ENCODE measurements around the gene STAB1.
A peak's percentile ranks its signal among the peaks of the same experiment; 100 is the strongest.

The STAB1 gene

DNA sequence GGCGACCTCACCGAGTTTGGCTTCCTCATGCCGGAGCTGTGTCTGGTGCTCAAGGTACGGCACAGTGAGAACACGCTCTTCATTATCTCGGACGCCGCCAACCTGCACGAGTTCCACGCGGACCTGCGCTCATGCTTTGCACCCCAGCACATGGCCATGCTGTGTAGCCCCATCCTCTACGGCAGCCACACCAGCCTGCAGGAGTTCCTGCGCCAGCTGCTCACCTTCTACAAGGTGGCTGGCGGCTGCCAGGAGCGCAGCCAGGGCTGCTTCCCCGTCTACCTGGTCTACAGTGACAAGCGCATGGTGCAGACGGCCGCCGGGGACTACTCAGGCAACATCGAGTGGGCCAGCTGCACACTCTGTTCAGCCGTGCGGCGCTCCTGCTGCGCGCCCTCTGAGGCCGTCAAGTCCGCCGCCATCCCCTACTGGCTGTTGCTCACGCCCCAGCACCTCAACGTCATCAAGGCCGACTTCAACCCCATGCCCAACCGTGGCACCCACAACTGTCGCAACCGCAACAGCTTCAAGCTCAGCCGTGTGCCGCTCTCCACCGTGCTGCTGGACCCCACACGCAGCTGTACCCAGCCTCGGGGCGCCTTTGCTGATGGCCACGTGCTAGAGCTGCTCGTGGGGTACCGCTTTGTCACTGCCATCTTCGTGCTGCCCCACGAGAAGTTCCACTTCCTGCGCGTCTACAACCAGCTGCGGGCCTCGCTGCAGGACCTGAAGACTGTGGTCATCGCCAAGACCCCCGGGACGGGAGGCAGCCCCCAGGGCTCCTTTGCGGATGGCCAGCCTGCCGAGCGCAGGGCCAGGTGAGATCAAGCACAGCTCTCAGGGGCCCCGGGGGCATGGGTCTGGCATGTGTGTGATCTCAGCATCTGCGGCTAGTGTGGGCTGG is 7.1 kb upstream of the STAB1 start:
- no peak for DNase-seq

DNA sequence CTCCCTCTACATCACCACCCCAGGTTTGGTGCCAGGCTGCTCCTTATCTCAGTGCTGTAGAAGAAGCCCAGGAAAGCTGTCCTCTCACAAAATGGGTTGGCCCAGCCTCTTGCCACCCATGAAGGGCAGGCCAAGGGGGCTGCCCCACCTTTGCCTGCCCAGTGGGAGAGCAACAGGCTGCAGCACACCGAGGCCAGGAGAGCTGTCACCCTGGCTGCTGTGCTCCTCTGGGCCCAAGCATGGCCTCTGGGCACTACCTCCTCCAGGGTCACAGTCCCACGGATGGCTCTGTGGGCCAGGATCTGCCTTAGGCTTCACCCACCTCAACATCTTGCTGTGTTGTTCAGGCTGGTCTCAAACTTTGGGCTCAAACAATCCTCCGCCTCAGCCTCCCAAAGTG is 6.4 kb upstream of the STAB1 start:
- DNase-seq = no peak

DNA sequence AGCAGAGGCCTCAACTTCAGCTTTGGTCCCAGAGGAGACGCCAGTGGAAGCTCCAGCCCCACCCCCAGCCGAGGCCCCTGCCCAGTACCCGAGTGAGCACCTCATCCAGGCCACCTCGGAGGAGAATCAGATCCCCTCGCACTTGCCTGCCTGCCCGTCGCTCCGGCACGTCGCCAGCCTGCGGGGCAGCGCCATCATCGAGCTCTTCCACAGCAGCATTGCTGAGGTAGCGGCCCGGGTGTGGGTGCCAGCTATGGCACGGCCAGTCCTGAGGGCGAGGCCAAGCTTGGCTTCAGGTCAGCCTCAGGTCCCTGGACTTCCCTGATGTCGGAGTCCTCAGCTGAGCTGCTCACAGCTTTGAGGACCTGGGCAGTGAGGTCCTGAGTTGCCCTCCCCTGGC is 5.7 kb upstream of the STAB1 start:
- no peak for DNase-seq

DNA sequence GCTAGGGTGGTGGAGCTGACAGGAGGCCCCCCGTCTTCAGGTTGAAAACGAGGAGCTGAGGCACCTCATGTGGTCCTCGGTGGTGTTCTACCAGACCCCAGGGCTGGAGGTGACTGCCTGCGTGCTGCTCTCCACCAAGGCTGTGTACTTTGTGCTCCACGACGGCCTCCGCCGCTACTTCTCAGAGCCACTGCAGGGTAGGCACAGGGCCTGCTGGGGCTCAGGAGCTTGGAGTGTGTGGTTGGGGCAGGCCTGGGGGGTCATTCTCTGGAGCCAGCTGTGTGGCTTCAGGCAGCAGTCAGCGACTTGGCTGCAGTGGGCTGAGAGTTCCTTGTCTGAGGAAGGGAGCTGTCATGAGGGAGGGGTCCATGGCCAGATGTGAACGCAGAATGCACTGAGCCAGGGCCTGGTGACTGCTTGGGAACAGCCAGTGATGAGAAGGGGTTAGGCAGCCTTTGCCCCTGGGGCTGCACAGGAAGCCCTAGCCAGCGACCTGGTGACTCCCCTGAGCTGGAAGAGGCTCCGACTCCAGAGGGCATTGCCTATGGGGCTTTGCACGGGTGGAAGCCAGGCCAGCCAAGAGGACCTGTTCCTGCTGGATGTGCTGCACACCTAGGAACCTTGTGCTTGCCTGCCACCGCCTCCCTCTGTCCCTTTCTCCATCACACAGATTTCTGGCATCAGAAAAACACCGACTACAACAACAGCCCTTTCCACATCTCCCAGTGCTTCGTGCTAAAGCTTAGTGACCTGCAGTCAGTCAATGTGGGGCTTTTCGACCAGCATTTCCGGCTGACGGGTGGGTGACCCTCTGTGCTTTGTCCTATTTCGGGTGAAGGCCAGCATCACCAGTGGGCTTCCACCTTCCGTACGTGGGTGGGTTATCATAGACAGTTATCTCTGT is 4.9 kb upstream of the STAB1 start:
- DNase-seq = no peak

DNA sequence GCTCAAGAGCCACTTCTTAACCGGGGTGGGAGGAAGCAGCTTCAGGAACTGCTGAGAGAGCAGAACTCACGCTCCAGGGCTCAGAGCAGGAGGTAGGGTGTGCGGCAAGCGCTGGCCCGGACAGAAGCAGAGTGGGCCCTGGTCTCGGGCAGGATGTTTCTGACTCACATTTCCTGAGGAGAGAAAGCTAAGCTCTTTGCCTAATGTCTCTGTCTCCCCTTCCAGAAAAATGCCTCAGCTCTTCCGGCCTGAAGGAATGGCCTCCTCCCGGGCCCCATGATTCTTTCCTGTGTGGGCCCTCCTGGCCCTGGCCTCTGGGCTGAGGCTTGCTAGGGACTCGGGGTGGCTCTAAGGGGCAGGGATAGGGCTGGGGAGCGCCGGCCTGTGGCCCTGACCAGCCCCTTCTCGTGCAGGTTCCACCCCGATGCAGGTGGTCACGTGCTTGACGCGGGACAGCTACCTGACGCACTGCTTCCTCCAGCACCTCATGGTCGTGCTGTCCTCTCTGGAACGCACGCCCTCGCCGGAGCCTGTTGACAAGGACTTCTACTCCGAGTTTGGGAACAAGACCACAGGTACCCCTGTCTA is 4.1 kb upstream of the STAB1 start:
- DNase-seq = no peak

DNA sequence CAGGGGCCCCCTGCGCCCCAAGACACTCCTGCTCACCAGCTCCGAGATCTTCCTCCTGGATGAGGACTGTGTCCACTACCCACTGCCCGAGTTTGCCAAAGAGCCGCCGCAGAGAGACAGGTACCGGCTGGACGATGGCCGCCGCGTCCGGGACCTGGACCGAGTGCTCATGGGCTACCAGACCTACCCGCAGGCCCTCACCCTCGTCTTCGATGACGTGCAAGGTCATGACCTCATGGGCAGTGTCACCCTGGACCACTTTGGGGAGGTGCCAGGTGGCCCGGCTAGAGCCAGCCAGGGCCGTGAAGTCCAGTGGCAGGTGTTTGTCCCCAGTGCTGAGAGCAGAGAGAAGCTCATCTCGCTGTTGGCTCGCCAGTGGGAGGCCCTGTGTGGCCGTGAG is 3.1 kb upstream of the STAB1 start:
- no peak for DNase-seq

DNA sequence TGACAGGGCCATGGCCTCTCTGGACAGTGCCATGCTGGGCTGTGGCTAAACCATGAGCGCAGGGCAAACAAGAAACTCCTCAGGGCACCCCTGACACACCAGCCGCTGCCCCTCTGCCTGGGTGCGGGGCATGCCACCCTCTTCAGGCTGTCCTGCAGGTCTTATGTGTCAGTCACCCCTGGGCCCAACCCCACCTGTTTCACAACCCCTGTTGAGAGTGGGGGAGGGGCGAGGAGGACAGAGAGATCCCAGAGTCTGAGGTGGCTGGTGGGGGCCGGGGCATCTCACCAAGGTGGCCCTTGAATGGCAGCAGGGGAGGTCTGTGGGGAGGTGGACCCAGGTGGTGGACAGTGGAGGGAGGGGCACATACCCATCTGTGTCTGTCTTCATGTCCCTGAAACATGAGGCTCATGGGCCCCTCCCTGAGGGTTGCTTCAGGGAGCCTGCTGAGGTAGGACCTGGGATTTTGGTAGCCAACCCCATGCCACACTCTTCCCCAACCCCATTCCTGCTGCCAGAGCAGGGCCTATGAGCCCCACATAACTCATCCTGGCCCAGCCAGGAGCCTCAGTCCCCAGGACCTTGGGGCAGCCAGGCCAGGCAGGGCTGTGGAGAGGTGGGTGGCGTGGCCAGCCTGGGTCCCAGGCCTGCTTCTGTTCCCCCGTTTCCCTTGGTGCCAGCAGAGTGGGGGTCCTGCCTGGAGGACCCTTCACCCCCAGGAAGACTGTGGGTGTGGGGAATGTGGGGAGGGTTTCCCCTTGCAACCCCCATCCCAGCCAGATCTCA is 1.7 kb upstream of the STAB1 start:
- DNase-seq = no peak

DNA sequence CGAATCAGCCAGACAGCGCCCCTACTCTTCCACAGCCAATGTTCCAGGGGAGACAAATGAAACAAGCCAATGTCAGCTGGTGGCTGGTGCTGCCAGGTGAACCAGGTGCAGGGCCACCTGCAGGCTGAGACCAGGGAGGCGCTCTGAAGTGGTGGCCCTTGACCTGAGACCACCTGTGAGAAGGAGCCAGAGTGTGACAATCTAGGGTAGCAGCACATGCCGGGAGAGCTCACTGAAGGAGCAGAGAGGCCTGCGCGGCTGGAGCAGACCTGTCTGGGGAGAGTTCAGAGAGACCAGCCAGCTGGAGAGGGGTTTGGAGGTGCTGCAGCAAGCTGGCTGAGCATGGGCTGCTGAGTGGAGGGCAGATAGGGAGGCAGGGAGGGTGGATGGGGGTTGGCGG is 693 bp upstream of the STAB1 start:
- peak; percentile 37 for DNase-seq

DNA sequence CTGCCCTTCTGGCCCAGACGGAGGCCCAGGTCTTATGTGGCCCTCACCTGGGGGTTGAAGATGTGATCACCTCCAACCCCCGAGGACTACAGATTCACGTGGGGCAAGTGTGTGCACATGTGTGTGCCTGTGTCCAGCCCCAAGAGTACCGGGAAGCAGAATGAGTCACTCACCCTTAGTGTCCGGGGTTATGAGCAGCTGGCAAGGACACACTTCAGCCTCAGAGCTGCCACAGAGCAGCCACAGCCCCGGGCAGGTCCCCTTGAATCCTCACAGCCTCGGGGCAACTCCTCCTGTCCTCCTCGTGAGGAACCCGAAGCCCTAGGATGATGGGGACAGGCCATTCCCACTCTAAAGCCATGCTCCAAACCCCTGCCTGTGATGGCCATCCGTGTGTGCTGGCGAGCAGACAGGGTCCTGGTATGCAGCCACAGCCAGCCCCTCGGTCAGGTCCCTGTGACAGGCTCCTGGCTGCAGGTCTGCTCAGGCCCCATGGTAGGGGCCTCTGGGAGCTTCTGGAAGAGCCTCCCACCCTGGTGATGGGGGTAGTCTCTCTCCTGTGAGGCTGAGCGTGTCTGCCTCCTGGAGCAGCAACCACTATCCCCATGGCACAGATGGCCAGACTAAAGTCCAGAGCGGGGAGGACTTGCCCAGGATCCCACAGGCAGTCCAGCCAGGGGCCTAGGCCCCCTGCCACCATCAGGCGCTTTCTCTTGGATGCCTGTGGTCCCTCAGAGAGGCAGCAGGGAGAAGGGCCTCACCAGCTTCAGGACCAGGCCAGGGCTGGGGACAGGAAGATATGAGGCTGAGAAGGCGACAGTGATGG is 852 bp downstream of the STAB1 start:
- no peak for DNase-seq

DNA sequence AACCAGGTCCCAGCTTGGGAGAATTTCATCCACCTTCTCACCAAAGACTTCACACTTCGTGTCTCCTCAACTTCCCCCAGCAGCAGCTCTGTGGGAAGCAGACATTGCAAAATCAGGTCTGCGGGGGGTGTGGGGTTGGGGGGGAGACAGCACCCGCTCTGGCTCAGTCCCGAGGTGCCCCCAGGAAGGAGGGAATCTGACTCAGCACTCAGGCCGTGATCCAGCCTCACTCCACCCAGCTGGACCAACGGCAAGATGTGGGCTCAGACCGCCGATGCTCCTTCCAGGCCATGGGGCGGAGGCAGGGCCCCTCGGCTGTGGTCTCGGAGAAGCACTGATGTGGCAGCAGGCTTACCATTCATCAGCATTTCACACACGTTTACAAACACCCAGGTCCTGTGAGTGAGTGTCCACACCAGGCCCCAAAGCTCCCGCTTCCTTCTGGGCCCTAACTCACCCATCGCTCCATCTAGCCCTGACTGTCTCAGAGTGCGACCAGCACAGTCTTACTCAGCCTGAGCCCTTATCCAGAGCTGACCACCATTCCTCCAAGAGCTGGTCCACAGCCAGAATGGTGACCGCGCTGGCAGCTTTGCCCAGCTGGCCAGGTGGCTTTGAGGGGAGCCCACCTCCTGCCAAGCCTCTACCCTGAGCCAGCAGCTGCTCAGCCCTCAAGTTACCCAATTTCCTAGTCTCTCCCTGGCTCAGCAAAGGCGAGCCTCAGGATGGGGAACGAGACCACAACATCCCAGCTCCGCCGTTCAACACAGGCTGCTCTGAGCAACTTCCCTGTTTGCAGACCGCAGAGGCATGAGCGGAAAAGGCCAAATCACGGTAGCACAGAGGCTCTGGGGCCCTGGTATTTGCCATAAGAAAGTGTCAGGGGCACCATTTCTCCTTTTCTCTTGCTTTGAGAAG is 3.3 kb downstream of the STAB1 start:
- no peak for DNase-seq

DNA sequence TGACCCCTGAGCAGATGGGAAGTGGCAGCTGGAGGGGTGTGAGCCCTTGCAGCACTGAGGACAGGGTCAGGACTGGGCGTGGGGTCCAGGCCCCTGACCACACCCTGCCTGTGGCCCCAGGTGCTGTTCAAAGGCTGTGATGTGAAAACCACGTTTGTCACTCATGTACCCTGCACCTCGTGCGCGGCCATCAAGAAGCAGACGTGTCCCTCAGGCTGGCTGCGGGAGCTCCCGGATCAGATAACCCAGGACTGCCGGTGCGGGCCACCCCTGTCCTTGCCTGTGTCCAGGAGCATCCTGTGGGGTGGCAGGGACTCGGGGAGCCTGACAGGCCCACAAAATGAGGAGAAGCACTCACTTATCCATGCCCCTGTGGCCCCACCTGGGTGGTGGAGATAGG is 5.9 kb downstream of the STAB1 start:
- DNase-seq = no peak

DNA sequence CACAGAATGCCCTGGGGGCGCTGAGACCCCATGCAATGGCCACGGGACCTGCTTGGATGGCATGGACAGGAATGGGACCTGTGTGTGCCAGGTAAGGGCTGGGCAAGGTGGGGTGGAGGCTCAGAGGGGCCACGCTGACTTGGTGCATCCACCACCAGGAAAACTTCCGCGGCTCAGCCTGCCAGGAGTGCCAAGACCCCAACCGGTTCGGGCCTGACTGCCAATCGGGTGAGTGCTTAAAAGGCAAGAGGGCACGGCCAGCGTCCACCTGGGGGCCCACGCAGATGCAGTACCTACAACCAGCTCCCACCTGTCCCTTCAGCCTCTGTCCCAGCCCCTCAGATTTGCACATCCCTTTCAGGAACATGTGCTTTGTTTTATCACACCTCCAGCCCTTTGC is 6.9 kb downstream of the STAB1 start:
- DNase-seq = no peak

DNA sequence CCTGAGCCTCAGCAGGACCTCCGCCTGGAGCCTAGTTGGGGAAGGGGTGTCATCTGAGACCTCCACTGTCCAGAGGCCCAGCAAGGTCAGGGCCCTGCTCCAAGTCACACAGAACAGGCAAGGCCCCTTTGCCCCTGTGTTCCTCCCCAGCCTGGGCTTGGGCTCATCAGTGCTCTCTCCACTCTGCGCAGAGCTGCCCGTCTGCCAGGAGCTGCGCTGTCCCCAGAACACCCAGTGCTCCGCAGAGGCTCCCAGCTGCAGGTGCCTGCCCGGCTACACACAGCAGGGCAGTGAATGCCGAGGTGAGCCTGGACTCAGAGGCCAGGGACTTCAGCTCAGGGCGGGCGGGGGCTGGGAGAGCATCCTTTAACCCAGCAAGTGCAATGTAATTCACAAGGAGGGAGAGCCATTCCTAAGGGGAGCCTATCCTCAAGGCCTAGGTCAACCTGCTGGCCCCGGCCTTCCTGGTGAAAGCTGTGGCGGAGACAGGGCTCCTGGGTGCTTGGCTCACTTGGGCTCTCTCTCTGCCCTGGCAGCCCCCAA is 7.7 kb downstream of the STAB1 start:
- no peak for DNase-seq

DNA sequence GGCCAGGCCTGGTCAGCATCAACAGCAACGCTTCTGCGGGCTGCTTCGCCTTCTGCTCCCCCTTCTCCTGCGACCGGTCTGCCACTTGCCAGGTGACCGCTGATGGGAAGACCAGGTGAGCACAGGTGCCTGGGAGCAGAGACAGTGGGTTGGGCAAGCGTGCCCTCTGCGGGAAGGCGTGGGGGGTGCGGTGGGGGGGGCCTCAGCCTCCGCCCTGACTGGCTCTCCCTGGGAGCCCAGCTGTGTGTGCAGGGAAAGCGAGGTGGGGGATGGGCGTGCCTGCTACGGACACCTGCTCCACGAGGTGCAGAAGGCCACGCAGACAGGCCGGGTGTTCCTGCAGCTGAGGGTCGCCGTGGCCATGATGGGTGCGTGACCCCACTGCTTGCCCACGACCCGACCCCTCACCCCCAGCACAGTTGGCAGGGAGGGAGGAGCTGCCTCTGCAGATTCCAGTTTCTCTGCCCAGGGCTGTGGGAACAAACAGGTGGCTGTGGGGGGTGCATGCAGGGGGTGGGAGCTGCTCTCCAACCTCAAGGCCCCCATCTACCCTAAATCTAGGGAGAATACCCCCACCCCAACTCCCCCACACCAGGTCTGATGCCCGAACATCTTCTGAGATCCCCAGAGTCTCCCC is 8.8 kb downstream of the STAB1 start:
- DNase-seq = no peak

DNA sequence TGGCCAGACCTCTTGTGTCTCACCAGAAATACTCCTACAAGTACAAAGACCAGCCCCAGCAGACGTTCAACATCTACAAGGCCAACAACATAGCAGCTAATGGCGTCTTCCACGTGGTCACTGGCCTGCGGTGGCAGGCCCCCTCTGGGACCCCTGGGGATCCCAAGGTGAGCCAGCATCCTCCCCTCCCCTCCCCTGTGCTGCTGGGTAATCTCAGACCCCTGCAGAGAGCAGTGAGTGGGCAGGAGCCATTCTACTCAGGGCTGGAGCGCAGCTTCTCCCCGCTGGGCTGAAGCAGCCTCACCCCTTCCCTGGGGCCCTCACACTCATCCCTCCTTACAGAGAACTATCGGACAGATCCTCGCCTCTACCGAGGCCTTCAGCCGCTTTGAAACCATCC is 9.8 kb downstream of the STAB1 start:
- DNase-seq = no peak

DNA sequence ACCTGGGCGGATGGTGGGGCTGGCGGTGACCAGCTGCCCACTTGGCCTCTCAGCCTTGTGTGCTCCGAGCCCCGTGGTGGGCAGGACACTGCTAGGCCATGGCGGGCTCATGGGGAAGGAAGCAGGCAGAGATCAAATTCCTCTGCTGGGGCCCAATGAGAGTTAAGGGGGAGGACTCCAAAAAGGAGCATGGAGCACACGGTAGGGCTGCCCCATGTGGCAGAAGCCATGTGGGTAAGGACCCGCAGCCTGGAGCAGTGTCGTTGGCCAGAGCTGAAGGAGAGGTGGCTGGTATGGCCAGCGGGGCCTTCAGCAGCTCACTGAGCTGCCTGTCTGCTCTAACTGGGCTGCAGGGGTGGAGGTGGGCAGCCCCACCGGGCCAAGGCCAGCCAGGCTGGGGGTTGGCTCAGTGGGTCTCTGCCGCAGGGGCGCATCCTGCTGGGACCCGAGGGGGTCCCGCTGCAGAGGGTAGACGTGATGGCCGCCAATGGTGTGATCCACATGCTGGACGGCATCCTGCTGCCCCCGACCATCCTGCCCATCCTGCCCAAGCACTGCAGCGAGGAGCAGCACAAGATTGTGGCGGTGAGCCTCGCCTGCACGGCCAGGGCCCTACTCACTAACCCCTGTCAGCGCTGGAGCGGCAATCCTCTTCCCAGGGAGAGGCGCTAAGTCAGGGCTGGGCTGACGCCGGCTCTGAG is 11.3 kb downstream of the STAB1 start:
- no peak for DNase-seq

DNA sequence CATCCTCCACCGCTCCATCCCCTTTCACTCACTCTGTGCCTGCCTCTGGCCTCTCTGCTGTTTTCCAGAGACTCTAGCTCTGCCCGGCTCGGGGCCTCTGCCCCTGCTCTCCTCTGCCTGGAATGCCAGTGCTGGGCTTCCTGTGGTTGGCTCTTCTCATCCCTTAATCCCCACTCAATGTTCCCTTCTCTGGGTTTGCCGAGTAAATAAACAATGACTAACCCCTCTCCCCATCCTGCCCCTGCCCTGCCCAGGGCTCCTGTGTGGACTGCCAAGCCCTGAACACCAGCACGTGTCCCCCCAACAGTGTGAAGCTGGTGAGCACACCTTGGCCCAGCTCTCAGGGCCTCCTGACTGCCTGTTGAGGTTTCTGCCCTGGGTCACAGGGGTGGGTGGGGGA is 12.2 kb downstream of the STAB1 start:
- no peak for DNase-seq

DNA sequence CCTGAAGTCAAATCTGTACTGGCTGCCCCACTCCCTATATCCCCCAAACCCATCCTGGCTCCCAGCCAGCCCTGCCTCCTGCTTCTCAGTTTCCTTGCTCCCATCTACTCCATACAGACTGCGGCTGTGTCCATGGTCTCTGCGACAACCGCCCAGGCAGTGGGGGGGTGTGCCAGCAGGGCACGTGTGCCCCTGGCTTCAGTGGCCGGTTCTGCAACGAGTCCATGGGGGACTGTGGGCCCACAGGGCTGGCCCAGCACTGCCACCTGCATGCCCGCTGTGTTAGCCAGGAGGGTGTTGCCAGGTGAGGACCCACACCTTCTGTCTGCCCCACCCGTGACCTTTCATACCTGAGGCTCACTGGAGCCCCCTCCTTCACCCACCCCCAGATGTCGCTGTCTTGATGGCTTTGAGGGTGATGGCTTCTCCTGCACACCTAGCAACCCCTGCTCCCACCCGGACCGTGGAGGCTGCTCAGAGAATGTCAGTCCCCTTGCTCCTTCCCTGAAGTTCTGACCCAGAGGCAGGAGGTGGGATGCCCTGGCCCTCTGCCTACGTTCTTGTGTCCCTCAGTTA is 14.7 kb downstream of the STAB1 start:
- peak; percentile 60 for DNase-seq

DNA sequence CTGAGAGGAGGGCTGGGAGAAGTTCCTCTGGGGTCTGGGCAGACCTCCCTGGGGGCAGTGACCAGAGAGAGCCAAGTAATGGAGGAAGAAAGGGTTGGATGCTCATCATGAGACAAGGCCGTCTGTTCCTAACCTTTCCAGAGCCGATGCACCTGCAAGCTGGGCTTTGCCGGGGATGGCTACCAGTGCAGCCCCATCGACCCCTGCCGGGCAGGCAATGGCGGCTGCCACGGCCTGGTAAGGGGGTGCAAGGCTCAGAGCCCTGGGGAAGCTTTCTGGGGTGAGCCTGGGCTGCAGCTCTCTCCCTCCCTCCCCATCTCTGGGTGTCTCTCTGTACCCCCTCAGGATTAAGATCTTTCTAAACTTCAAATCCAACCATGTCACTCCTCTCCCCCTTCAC is 16.4 kb downstream of the STAB1 start:
- no peak for DNase-seq
